ENCODE measurements around the gene MTG2. TPM values are rescaled to one million over a fixed set of nuclear protein-coding genes. Genes with fewer than 3 reads are reported as not detected.

Gene MTG2
- total RNA-seq, 1 donor from 2014 or later: 31.5 TPM

DNA sequence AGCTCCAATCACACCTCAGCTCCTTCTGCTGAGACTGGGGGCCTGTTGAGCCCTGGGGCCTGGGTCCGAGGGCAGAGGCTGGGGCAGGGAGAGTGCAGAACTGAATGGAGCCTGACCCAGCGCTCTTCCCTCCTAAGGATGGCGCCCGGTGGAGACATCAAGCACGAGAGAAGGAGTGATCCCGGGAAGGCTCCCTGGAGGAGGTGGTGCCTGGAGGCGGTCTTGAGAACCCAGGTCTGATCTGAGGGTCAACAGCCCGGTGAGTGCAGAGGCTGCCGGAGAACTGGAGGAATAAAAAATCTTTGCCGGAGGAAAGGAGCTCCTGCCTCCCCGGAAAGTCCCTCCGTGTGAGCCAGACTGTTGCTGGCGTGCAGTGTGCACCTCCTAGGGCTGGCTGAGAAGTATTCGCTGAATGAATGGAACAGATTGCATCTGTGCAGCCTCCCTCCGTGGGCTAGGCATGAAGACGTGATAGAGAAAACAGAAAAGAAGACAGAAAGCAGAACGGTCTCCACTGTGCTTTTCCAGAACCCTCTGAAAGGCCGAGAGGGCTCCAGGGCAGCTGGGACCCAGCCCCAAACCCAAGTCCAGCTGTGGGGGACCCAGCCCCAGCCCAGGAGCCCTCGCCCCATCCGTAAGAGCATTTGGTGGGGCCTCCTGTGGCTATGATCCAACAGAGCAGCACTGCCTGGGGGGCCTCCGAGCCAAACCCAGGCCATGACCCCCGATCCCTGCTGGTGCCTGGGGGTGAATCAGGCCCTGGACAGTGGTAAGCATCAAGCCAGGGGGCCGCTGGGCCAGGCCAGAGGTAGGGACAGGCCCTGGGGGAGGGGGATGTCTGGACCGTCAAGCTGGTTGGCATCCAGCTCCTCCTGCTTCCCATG, 44.1 kb downstream of the MTG2 start:
- DNase-seq (ENCODE audit: low read depth): no peak
- Histone ChIP-seq H3K9me3 (ENCODE audit: insufficient read depth, low read depth, low read length) (peaks cover 2% of the 10 kb centered on the region), H2AFZ (ENCODE audit: low read depth, low read length) (no peak overlapping the region), H3K27me3 (ENCODE audit: insufficient read depth, low read length) (peaks cover 9% of the 10 kb centered on the region), H3K4me1 (ENCODE audit: insufficient read depth, low read length) (no peaks in the 10 kb centered on the region), H3K27ac (ENCODE audit: low read depth, low read length) (no peak overlapping the region), H3K79me2 (ENCODE audit: insufficient read depth, low read length) (no peaks in the 10 kb centered on the region), H3K4me2 (ENCODE audit: low read length) (no peak overlapping the region), H3K4me3 (ENCODE audit: insufficient read depth, low read depth, low read length) (no peak overlapping the region), H3K36me3 (ENCODE audit: insufficient read depth, low read length) (no peaks in the 10 kb centered on the region), H4K20me1 (ENCODE audit: insufficient read depth, low read length) (no peaks in the 10 kb centered on the region), H3K9ac (ENCODE audit: low read length) (no peak overlapping the region)
- no peak for FAIRE-seq
- no peaks in the 10 kb centered on the region for H3K4me1 Mint-ChIP-seq (ENCODE audit: low read depth, unreplicated experiment)
- H3K27me3 Mint-ChIP-seq (ENCODE audit: low read depth, unreplicated experiment): peaks cover 53% of the 10 kb centered on the region
- H3K4me3 Mint-ChIP-seq (ENCODE audit: unreplicated experiment): no peak overlapping the region
- H3K36me3 Mint-ChIP-seq (ENCODE audit: low read depth, unreplicated experiment): no peaks in the 10 kb centered on the region
- H3K9me3 Mint-ChIP-seq (ENCODE audit: unreplicated experiment): peaks cover 2% of the 10 kb centered on the region
- TF ChIP-seq EZH2 (IDR thresholded peaks at IDR 0.05; ENCODE audit: insufficient read depth, low read length): no peak
- TF ChIP-seq, protein P1, sequence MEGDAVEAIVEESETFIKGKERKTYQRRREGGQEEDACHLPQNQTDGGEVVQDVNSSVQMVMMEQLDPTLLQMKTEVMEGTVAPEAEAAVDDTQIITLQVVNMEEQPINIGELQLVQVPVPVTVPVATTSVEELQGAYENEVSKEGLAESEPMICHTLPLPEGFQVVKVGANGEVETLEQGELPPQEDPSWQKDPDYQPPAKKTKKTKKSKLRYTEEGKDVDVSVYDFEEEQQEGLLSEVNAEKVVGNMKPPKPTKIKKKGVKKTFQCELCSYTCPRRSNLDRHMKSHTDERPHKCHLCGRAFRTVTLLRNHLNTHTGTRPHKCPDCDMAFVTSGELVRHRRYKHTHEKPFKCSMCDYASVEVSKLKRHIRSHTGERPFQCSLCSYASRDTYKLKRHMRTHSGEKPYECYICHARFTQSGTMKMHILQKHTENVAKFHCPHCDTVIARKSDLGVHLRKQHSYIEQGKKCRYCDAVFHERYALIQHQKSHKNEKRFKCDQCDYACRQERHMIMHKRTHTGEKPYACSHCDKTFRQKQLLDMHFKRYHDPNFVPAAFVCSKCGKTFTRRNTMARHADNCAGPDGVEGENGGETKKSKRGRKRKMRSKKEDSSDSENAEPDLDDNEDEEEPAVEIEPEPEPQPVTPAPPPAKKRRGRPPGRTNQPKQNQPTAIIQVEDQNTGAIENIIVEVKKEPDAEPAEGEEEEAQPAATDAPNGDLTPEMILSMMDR (IDR thresholded peaks at IDR 0.05; ENCODE audit: insufficient read depth, low read depth, low read length): no peak
- no peak overlapping the region for H3K27ac Mint-ChIP-seq (ENCODE audit: unreplicated experiment)

DNA sequence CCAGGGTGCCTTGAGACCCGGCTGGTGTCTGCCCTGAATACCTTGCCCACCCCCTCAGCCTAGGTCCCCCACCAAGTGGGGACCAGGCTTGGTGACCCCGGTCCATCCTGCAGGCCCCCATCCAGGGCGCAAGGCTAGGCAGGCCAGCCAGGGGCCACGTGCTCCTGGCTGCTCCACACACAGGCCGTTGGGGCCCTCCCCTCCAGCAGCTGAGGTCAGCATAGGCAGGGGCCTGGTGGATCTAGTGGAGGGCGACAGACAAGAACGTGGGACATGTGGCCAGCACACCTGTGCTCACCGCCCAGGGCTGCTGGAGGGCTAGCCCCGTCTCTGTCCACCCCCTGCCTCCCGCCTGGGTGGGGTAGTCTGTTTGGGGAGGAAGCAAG, 44.8 kb downstream of the MTG2 start:
- no peak overlapping the region for H3K27ac Mint-ChIP-seq (ENCODE audit: unreplicated experiment)
- H3K79me2 ChIP-seq (ENCODE audit: insufficient read depth, low read length): no peaks in the 10 kb centered on the region
- no peaks in the 10 kb centered on the region for H3K36me3 Mint-ChIP-seq (ENCODE audit: low read depth, unreplicated experiment)
- no peak overlapping the region for H3K4me3 ChIP-seq (ENCODE audit: insufficient read depth, low read depth, low read length)
- no peaks in the 10 kb centered on the region for H4K20me1 ChIP-seq (ENCODE audit: insufficient read depth, low read length)
- H3K9me3 Mint-ChIP-seq (ENCODE audit: unreplicated experiment): peaks cover 2% of the 10 kb centered on the region
- DNase-seq (ENCODE audit: low read depth): no peak
- H2AFZ ChIP-seq (ENCODE audit: low read depth, low read length): no peak overlapping the region
- H3K27me3 ChIP-seq (ENCODE audit: insufficient read depth, low read length): peaks cover 9% of the 10 kb centered on the region
- peaks cover 48% of the 10 kb centered on the region for H3K27me3 Mint-ChIP-seq (ENCODE audit: low read depth, unreplicated experiment)
- FAIRE-seq: no peak
- peaks cover 2% of the 10 kb centered on the region for H3K9me3 ChIP-seq (ENCODE audit: insufficient read depth, low read depth, low read length)
- H3K9ac ChIP-seq (ENCODE audit: low read length): no peak overlapping the region
- no peaks in the 10 kb centered on the region for H3K4me1 Mint-ChIP-seq (ENCODE audit: low read depth, unreplicated experiment)
- no peak for TF ChIP-seq EZH2 (IDR thresholded peaks at IDR 0.05; ENCODE audit: insufficient read depth, low read length)
- TF ChIP-seq, protein P1 (IDR thresholded peaks at IDR 0.05; ENCODE audit: insufficient read depth, low read depth, low read length): no peak
- no peaks in the 10 kb centered on the region for H3K36me3 ChIP-seq (ENCODE audit: insufficient read depth, low read length)
- H3K4me2 ChIP-seq (ENCODE audit: low read length): no peak overlapping the region
- H3K4me1 ChIP-seq (ENCODE audit: insufficient read depth, low read length): no peaks in the 10 kb centered on the region
- no peak overlapping the region for H3K27ac ChIP-seq (ENCODE audit: low read depth, low read length)
- H3K4me3 Mint-ChIP-seq (ENCODE audit: unreplicated experiment): no peak overlapping the region

All from astrocyte (in vitro differentiated cells and primary cell).